SW480 (cell line): ENCODE measurements around the gene ELAC2.
"Not testable (repeated sequence)": the region's sequence is repeated elsewhere in the genome, so short reads cannot be mapped to it uniquely, and the experiment has no call there.

ENCODE experiments used
- DNase-seq: peaks from one replicate; pipeline ENCODE4 v3.0.0-alpha.2; 2016; ENCODE audit warnings: low spot score

ELAC2 gene

DNA sequence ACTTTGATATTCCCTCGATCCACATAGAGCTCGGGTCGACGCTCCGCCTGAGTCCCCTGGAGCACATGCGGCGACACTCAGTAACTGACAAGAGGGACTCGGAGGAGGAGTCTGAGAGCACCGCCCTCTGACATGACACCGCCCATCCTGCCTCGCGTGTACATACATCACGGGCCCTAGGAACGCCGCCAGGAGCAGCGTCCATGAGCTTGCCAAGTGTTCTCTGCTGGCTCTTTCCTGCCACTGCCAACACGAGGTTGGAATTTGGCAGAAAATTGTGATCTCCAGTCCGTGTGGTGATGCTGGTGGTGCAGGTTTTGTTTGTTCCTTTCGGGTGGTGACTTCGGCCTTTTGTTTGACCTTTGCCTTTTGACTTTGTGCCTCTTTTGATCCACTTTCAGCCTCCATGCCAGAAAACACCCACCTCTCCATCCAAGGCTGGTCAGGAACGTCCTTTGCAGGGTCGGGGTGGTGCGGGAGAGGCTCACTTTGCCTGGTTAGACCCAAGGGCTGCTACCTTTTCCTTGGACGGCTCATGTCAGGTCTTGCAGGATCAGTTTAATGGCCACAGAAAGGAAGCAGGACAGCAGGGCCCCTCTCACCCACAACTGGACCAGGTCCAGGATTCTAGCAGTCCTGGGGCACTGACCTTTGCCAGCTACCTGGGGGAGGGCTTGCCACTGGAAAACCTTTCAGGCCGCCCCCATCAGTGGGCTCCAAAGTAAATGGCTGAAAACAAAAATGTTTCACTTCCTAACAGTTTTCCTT is 27.6 kb downstream of the ELAC2 start:
- DNase-seq, result no peak

- no peak for DNase-seq
Measured at GRCh38 chr17:12987120-12987519, 30.7 kb downstream of the ELAC2 start.

GRCh38 chr17:12985431-12986293 is 32.2 kb downstream of the ELAC2 start:
- DNase-seq, result no peak

GRCh38 chr17:12983991-12984884 is 33.6 kb downstream of the ELAC2 start:
- DNase-seq, result no peak

GRCh38 chr17:12982224-12982623 is 35.6 kb downstream of the ELAC2 start:
- no peak for DNase-seq

- DNase-seq, result no peak
Measured at GRCh38 chr17:12979826-12980500, 37.9 kb downstream of the ELAC2 start.

- DNase-seq, result no peak
Measured at GRCh38 chr17:12979246-12979645, 38.6 kb downstream of the ELAC2 start.

DNA sequence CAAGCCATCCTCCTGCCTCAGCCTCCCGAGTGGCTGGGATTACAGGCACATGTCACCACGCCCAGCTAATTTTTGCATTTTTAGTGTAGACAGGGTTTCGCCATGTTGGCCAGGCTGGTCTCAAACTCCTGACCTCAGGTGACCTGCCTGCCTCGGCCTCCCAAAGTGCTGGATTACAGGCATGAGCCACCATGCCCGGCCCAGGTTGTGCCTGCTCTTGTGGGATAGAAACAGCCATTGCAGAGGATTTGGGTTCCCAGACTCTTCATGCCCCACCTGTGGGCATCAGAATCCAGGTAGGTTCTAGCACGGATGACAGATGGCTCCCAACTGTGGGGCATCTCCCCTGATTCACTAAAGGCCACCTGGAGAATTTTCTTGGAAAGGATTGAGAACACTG is 39.0 kb downstream of the ELAC2 start:
- DNase-seq, result not testable (repeated sequence)

DNA sequence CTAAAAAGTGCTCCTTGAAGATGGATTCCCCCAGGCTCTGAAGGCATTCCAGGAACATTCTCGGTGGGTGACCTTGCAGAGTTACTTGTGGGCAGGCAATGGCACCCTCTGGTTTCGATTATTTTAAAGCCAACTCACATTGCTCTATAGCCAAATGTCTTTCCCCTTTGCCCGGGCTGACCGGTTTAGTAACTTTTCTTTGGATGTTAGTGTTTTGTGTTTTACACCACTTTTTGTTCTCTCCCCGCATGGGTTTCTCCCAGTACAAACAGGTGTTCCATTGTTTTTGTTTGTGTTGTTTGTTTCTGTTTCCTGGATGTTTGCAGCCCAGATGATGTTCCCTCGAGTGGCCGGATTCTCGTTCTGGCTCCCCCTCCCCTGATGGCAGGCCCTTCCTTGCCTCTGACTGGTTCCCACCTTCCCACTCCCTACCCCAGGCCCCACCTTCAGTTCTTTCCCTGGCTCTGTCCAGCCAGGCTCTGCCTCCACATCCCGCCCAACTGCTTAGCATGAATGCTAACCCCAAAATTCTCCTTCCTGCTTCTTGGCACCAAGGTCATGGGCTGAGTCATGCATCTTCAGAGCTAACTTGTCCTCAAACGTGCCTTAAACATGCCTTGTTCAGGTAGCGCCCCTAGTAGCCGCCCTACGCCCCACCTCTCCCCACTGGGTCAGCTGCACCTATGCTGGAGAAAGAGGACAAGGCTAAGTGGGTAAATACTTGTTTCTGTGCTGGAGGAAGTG is 40.6 kb downstream of the ELAC2 start:
- no peak for DNase-seq

DNA sequence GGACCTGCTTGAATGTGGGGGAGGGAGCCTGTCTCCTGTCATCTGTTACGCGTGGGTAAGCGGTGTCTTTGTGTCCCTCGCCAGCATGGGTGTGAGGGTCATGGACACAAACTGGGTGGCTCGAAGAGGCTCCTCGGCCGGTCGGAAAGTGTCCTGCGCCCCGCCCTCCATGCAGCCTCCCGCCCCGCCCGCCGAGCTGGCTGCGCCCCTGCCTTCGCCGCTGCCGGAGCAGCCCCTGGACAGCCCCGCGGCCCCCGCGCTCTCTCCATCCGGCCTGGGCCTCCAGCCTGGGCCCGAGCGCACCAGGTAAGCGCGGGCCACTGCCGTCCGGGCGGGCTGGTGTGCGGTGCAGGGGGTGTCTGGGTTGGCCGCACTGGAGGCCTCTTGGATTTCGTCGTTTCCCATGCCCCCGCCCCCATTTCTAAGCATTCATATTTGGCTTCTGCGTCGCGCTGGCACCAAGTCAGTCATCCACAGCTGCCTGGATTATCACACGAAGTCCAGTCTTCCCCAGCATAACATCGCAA is 43.8 kb downstream of the ELAC2 start:
- no peak for DNase-seq

DNA sequence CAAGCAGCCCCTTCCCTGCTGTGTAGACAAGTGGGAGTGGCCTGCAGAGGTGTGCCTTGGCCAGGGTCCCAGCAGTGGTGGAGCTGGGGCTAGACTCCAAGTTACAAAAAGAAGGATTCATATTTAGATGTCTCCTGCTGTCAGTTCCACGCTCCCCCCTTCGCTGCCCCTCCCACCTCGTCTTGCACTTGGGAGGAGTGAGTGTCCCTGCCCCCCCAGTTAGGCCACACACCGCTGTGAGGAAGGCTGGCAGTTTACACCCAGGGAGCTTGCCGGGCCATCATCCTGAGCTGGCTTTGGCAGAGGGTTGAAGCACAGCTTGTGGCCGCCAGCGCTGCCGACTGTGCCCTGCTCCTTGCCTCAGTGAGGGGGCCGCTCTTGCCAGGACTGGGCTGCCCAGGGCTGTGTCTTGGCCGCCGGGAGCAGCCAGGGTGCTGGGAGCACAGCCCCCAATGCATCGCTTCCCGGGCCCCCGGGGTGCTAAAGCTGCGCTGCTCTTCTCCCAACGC is 44.3 kb downstream of the ELAC2 start:
- no peak for DNase-seq

DNA sequence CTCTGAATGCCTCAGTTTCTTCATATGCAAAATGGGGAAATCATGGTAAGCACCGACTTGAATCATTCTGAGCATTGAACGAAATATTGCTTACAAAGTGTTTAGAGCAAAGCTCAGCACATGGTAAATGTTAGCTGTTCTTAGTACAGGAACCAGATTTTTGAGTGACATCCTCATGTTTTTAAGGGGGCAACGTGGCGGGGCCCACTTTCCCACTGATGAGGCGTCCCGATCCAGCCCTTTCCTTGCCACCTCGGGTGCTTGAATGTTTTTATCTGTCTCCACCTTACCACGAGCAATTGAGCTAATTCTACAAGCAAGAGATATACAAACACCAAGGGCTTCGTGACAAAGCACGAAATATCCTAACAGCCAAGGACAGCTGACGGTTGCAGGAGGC is 49.9 kb downstream of the ELAC2 start:
- DNase-seq, result no peak

- no peak for DNase-seq
Measured at GRCh38 chr17:12966413-12966812, 51.4 kb downstream of the ELAC2 start.

GRCh38 chr17:12965988-12966387 is 51.8 kb downstream of the ELAC2 start:
- DNase-seq, result no peak

- DNase-seq, result no peak
Measured at GRCh38 chr17:12964840-12965239, 53.0 kb downstream of the ELAC2 start.

GRCh38 chr17:12964162-12964561 is 53.7 kb downstream of the ELAC2 start:
- DNase-seq, result no peak

GRCh38 chr17:12963505-12963904 is 54.3 kb downstream of the ELAC2 start:
- no peak for DNase-seq

DNA sequence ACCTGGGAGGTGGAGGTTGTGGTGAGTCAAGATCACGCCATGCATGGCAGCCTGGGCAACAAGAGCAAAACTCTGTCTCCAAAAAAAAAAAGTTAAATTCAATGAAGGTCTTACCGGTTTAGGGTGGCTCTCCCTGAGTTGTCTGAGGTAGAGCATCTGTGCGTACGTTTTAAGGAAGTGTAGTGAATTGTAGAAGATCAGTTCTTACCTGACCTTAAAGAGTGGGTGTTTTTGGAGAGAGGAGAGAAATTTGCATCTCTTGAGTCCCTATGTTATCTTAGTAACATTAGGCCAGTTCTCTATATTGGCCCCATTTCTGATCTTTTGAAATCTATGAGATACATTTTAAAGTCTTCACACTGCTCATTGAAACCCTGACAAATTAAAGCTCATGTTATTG is 56.2 kb downstream of the ELAC2 start:
- no peak for DNase-seq

DNA sequence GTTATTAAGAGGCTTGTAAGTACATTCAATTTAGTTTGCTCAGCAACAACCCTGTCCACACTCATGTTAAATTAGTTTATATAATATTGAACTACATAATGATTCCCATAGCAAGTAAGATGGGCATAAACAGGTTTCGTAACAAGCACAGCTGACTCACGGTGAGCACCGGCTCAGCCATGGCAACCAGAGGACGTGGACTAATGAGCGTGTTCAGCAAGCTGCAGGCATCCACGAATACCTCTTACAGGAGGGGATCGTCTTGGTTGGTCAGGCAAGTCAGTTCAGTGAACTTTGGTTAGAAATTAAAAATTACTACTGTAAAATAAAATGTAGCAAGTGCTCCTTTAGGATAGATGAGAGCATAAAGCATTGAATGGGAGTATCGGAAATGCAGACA is 58.4 kb downstream of the ELAC2 start:
- DNase-seq, result no peak

DNA sequence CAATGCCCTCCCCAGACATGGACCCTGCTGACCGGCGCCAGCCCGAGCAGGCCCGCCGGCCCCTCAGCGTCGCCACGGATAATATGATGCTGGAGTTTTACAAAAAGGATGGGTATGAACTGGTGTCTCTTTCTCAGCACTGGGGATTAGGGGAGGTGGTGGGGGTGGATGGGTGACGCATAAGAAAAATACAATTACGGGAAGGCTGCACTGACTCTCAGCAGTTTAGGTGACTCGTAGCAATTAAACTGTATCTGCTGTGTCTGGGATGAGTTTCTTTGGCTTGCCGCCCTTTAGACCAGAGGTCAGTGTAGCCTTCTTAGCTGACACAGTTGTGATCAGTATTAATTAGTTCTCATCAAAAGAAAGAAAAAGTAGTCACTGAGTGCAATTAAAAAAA is 59.0 kb downstream of the ELAC2 start:
- DNase-seq, result no peak

DNA sequence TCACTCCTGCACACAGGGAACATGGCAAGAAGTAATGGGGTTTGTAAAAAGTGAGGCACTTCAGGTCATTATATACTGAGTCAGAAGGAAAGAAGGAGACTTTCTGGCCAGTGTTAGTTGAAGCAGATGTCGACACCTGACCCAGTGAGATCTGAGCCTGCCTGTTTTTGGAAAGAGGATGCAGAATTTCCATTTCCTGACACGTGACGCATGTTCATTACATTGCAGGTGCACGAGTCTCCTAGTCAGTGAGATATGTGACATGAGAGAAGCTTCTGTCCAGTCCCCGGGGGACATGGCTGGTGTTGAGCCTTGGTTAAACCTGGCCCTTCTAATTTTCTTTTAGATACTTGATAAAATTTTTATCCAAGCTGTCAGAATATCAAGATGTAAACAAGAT is 62.3 kb downstream of the ELAC2 start:
- DNase-seq, result no peak
